ENCODE results near the gene STC2.
"Not testable (repeated sequence)": the region's sequence is repeated elsewhere in the genome, so short reads cannot be mapped to it uniquely, and the experiment has no call there.

Gene STC2

DNA sequence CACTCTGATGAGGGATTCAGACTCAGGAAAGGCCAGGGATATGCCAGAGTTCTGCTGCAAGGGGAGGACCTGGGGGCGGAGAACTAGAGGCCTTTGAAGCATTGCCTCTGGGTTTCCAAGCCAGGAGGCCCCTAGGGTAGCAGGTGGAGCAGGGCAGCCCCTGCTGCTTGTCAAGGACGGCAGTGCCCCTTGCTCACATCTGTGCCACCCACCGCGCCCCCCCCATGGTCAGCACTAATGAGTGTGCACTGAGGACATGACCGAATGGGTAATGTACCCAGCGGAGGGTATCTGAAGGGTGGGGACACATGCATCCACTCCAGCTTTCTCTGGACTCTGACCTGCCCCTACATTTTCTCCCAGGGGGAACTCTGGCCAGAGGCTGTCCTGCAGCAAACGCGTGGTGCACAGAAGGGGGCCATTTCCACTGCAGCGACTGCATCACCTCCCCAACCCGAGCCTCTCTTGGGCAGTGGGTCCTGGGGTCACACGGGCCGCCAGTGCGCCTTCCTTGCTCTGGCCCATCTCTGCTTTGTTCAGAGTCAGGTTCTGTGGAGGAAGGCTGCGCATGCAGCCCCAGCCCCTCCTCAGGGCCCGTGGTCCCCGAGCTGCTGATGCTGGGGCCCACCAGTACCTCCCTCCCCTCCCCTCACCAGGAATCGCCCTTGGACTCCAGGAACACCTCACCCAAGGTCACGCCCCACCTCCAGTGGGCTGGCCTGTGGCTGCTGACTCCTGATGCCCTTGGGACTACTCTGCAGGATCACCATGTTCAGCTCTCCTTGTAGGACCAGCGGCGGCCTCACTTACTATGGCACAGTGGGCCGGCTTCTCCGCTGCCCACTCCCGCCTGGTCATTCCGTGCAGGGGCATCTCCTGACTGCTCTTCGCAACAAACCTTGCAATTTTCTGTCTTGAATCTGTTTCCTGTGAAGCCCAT is 31.2 kb downstream of the STC2 start:
- no peak for DNase-seq (ENCODE audit: low read depth in 2 of 2)

DNA sequence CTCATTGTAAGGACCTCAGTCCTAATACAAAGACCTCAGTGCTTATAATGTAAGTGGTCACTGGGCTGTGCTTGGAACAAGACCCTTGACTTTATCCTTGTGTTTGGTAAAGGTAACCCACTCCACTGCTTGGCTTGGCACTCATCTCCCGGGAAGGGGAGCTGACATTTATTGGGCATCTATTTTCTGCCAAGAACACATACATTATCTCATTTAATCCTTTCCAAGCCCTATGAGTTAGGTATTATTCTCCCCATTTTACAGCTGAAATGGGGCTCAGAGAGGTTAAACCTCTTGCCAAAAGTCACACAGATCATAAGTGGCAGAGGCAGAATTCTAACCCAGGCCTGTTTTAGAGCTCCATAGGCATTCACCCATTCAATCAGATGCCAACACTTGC is 32.4 kb downstream of the STC2 start:
- no peak for DNase-seq (ENCODE audit: low read depth in 2 of 2)

DNA sequence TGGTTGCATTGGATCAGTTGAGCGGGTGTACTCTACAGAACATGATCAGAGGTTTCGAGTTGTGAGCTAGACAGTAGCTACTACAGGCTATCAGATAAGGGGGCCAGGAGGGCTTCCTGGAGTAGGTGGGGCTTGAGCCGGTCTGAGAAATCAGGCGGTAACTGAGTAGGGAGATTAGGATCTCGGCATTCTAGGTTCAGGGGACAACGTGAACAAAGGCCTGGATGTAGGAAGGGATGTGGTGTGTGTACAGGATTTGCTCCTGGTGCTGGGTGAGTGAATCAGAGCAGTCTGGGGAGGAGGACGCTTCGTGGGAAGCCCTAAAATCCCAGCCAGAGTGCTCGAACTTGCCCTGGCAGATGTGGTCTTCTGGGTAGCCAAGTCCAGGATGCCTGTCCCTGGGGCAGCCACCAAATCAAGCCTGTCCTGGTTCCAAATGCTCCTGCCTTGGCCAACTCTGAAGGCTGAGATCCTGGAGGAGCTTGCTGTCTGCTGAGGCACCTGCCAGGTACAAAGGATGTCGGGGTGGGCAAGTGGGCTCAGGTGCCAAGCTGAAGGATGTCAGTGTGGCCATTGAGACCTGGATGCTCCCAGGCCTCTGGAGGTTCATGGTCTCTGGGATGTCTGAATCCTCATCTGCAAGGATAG is 33.4 kb downstream of the STC2 start:
- no peak for DNase-seq (ENCODE audit: low read depth in 2 of 2)

DNA sequence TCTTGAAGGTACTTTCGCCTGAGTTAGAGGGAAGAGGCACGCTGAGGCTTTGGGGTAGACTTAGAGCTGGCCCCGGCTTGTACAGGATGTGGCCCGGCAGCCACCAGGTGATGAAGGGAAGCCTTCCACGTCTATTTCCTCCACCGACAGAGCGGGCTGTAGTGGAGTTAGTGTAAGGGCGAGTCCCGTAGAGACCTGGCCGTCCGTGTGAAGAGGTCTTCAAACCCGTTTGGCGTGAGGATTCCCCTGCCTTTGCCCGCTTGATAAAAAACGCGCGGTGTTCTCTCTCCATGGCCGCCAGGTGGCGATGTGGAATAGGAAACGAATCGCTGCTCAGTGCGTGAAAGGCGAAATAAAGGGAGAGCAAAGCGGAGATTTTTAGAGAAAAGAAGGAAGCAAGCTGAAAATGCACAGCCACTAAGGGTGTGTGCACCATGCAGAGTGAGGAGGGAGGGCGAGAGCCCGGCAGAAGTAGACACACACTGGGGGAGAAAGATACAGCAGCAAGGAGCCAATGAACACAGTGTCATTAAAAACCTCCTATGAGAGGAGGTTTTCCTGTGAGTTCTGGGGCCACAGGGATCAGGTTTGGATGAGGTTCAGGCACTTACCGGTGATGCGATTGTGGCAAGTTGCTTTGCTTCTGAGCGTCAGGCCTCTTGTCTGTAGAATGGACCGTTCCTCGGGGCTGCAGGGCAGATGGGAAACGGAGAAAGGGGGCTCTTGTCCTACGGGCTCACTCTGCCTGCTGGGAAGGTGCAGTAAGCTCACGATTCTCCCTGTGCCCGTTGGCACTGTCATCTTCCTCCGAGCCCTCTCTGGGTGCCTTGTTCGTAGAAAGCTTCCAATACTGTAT is 34.2 kb downstream of the STC2 start:
- peak; percentile 26 to 29 for DNase-seq (ENCODE audit: low read depth in 2 of 2)

DNA sequence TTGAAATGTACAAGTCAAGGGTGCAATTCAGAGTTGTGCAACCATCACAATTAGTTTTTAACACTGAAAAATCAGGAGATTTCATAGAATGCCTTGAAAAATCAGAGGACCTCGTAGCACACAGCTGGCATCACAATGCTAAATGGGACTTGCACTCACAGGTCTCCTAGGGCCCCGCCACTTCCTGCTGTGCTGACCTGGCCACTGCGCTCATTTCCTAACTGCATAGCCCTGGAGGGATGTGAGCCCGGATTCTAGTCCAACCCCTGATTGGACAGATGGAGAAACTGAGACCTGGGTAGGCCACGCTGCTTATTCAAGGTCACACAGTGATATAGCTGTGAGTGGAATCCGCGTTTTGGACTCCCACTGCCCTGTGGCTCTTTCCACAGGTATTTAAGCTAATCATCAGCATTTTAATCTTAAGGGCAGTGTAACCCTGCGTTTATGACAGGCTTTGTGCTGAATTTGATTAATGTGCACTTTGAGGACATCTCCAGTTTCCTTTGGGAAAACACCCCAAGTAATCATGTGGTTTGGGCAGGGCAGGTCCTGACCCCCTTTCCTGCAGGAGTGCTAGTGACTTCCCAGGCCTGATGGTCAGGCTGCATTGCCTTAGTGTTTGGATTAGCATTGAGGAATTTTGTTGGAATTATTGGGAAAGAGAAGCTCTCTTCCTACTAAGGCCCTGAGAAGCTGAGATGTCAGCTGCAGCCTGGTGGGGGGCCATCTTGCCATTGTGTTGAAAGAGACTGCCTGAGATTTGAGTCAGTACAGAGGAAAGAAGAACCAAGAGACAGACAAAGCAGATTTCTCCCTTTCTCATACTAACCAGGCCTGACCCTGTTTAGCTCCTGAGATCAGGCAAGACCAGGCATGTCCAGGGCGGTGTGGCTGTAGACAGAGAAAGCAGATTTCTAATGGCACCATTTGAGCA is 36.2 kb downstream of the STC2 start:
- DNase-seq (ENCODE audit: low read depth in 2 of 2), result no peak

DNA sequence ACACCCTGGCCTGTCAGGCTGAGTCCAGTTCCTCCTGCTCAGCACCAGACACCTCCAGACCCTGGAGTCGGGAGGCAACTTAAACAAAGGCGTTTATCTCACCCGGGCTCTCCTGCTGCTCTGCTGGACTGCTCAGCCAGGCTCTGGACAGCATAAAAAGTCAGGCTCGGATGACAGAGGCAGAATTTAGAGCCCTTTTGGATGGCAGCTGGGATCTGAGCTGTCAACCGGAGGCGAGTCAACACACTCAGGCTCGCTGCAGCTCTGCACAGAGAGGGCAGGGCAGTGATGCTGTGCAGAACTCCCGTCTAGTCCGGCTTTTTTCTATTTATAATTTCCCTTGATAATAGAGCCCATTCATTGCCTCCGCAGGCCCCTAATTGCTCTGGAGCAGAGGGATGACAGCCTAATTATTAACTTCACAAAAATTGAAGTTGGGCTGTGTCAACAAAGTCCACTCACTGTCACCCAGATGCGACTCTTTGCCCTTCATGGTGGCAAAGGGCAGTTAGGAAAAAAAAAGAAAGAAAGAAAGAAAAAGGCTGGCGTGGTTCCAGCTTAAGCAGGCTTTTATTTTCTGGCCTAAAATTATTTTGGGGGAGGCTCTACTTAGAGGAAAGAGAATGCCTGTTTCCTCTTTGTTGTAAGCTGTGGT is 37.6 kb downstream of the STC2 start:
- DNase-seq (ENCODE audit: low read depth in 2 of 2), result no peak

DNA sequence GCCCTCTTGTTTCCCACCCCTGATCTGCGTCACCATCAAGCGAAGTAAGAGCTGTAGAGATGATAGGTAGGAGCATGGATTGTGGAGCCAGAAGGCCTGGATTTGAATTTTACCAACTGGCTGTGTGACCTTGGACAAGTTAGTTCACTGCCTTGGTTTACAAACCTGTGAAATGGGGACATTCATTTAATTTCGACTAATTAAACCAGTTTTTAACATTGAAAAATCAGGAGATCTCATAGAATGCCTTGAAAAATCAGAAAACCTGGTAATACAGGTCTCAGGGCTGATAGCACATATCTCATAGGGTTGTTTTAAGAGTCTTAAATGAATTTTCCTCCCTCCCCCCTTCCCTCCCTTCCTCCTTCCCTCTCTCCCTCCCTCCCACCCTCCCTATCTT is 38.8 kb downstream of the STC2 start:
- no peak for DNase-seq (ENCODE audit: low read depth in 2 of 2)

DNA sequence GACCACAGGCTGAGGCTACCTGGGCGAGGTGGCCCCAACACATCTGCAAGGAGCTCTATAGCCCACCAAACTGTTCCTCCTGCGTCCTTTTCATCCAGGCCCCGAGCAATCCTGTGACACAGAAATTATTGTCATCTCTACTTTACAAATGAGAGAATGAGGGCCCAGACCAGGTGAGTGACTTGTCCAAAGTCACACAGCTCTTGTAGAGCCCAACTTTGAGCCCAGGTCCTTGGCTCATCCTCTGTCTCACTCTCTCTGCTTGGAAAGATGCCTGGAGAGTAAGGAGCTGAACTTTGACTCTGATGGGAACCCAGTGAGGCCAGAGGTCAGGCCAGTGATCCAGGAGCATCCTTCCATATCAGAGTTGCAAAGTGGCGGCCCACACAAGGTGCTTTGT is 39.6 kb downstream of the STC2 start:
- DNase-seq (ENCODE audit: low read depth in 2 of 2), result no peak

DNA sequence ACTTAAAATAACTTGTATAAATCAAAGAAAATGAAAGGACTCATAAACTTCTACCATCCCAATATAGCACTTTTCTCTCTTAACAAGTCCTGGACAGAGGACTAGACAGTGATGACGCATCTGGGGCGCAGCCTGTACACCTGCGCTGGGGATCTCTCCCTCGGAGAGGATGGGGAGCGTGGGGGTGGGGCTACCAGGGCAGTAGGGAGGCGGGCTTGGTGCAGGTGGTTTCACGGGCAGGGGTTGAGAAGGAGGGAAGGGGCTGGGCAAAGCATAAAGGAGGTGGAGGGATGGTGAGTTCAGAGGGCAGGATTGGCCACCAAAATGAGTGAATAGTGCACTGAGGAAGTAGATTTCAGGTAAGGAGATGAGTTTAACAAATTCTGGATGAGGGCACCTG is 41.1 kb downstream of the STC2 start:
- no peak for DNase-seq (ENCODE audit: low read depth in 2 of 2)

DNA sequence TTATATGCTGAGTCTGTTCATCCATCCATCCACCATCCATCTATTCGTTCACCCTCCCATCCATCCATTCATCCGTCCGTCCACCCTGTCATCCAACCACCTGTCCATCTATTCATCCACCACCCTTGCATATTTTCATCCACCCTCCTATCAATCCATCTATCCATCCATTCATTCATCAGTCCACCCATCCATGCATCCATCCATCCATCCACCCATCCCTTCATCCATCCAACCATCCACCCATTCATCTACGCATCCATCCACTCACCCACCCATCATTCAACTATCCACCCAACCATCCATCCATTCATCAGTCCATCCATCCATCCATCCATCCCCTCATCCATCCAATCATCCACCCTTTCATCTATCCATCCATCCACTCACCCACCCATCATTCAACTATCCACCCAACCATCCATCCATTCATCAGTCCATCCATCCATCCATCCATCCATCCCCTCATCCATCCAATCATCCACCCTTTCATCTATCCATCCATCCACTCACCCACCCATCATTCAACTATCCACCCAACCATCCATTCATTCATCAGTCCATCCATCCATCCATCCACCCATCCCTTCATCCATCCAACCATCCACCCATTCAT is 43.8 kb downstream of the STC2 start:
- DNase-seq (ENCODE audit: low read depth in 2 of 2), result not testable (repeated sequence)

DNA sequence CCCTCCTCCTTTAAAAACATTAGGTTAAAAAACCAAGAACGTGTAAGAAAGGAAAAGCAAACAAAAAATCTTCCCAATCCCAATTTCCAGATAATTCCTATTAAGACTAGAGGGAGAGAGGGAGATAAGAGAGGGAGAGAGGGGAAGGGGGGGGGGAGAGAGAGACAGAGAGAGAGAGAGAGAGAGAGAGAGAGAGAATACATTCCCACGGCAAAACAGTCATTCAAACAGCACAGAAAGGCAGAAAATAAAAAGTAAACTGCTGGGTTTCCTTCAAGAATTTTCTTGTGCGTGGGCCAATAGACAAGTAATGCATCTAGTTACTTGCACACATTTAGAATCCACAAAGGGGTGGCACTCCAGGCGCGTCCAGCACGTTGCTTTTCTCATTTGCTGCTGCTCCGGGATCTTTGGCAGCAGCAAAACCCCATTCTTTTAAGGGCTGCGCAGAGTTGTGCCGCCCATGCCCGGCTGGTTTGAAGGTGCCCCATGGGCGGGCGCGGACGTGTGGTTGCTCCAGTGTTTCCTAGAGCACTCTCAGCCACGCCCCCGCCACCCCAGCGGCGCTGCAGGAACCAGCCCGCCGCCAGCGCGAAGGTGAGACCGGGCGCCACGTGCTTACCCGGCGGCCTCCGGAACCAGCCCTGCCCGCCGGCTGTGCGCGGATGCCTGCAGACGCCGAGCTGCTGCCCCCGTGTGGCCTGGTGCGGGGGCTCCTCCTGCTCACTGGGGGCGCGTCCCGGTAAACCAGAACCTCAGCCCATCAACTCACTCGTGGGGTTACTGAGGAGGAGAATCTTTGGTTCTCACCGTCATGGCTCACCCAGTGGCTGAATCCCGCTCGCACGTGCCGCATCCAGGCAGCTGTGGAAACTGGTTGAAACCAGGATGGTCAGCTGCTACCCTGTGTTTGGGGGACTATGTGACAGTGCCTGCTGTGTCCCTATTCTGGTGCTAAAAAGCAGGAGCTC is 44.6 kb downstream of the STC2 start:
- peak; percentile 33 to 46 for DNase-seq (ENCODE audit: low read depth in 2 of 2)

DNA sequence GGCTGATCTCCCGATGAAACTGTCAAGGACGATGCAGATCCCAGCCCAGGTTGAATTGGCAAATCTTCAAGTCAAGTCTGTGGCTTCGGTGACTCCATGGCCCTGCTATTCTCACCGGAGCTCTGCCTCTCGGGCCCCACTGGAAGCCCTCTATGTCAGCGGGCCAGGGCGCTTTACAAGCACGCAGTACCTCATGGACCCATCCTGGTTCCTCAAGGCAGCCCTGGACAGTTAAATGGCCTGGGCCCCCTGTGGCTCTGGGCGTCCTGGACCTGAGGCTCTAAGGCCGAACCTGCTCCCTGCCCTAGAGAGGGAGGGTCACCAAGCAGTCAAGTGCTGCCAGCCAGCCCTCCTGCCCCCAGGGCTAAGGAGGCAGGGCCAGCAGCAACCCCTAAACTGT is 45.3 kb downstream of the STC2 start:
- no peak for DNase-seq (ENCODE audit: low read depth in 2 of 2)

DNA sequence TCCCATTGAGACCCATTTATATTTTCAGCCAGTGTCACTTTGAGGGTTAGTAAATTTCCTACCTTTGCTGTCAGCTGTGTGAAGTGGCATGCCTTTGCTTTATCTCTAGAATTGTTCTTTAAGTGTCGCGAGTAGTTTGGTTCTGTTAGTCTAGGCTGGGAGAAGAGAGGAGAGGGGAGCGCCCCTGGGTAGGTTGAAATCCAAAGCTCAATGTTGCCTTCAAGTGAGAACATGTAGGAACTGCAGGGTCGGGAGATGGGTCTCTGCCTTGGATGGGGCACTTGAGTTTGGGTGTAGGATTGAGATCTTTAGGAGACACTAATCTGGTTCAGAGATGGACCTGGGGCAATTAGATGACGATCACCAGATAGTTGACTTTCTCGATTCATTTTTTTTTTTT is 46.3 kb downstream of the STC2 start:
- no peak for DNase-seq (ENCODE audit: low read depth in 2 of 2)

DNA sequence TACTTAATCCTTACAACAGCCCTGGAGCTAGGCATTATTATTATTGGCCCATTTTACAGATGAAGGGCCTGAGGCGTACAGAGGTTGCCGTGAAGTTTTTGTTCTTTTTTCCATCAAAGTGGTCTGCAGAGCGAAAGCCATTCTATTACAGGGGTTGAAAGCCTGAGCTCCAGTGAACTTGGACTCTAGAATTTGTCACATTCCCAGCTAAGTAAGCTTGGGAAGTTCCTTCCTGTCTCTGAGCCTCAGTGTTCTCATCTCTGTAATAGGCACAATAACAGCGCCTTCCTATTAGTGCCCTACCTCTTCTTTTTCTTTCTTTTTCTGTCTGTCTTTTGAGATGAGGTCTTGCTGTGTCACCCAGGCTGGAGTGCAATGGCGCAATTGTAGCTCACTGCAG is 49.0 kb downstream of the STC2 start:
- no peak for DNase-seq (ENCODE audit: low read depth in 2 of 2)

DNA sequence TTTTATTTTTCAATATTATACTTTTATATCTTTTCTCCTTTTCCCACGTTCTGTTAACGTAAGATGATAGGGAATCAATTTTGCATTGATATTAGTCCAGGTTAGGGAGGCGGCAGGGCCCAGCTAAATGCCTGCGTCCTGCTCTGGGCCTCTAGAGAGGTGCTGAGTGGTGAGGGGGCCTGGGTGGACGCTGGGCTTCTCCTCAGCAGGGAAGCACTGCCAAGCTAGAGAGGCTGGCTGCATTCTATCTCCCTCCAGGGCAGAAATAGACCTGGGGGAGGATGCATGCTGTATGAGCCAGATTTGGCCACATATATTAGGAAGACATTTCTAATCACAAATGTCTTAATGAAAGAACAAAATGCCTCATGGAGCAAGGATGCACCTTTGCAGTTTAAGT is 49.6 kb downstream of the STC2 start:
- no peak for DNase-seq (ENCODE audit: low read depth in 2 of 2)

DNA sequence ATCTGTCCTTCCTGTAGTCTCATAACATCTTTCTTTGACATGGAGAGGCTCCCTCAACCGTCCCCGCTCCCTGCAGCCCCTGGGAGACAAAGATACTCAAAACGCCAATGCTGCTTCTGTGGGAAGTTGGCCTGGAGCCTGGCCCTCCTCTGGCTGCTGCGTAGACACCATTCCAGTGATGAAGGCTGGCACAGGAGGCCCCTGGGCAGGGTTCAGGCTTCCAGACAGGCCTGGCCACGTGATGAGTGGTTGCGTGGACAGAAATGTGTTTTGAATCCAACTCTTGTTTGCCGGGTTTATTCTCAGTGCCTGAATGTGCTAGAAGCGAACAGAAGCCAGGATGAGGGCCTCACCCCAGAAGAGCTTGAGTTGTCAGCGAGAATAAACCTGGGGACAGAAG is 50.0 kb downstream of the STC2 start:
- no peak for DNase-seq (ENCODE audit: low read depth in 2 of 2)

DNA sequence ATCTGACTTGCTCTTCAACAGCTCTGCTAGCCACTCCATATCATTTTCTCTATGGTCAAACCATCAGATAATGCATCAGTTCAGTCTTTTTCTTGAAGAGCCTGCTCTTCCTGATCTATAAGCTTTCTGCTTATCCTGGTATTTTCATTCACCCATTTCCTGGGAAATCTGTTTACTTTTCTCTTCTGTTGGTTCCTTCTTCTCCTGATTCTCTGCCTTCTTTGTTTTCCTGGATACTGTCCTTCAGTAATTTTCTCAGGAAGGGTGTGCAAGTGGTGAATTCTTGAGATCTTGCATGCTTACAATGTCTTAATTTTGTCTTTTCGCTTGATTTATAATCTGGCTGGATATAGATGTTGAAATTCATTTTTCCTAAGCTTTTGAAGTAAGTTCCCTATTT is 53.4 kb downstream of the STC2 start:
- DNase-seq (ENCODE audit: low read depth in 2 of 2), result no peak

DNA sequence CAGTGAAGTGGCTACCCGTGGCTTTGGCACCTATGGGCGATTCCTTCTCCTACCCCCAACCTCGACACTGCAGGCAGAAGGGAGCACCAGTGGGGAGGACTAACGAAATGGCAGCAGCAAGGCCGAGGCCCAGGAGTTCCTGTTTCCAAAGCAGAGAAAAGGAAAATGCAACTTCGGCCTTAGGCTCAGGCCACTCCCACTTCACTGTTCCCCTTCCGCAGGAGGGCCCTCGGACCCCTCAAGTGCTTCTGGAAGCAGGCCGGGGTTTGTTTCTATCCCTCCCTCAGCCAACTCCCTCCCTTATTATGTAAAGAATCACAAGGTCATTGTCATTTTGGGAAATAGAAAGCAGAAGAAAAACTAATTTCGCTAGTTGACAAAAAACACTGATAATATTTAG is 56.8 kb downstream of the STC2 start:
- no peak for DNase-seq (ENCODE audit: low read depth in 2 of 2)
